Gastrocnemius medialis (tissue), 4 donors: ENCODE measurements around the gene NUP62. TPM values are rescaled to one million over a fixed set of nuclear protein-coding genes. Genes with fewer than 3 reads are reported as not detected.
A peak's percentile ranks its signal among the peaks of the same experiment; 100 is the strongest.

Source experiments
- ATAC-seq, 2 donors: fragments of 150-250 bp; one replicate each; pipeline ENCODE4 v1.9.1; 2016
- DNase-seq, 2 donors: peaks; one replicate each; pipeline ENCODE4 v3.0.0-alpha.2; 2019
- H3K27ac ChIP-seq, 4 donors: fragments of 200-600 bp; sonication (generic); 1 replicate in 1 of 4; 2 replicates in 3 of 4; pipeline ENCODE4 v1.5.1; 2016 to 2018; ENCODE audit warnings: mild to moderate bottlenecking in 2 of 4, moderate library complexity in 1 of 4
- H3K27me3 ChIP-seq, 3 donors: fragments of 200-600 bp; sonication (generic) in 2 of 3; 1 replicate in 1 of 3; 2 replicates in 2 of 3; pipeline versions ENCODE4 v1.5.1 to v1.6.0; 2016 to 2019; ENCODE audit warnings: mild to moderate bottlenecking in 1 of 3, moderate library complexity in 1 of 3
- H3K36me3 ChIP-seq, 2 donors: fragments of 200-600 bp; sonication (generic) in 1 of 2; one replicate each; pipeline ENCODE4 v1.5.1; 2017 to 2018
- H3K4me1 ChIP-seq, 2 donors: fragments of 200-600 bp; sonication (generic) in 1 of 2; one replicate each; pipeline ENCODE4 v1.5.1; 2016 to 2017; ENCODE audit warnings: mild to moderate bottlenecking in 2 of 2
- H3K4me3 ChIP-seq, 4 donors: fragments of 200-600 bp; sonication (generic) in 3 of 4; 1 replicate in 1 of 4; 2 replicates in 3 of 4; pipeline ENCODE4 v1.5.1; 2016 to 2019; ENCODE audit warnings: mild to moderate bottlenecking in 2 of 4
- H3K9me3 ChIP-seq, 3 donors: fragments of 200-600 bp; sonication (generic) in 2 of 3; 1 replicate in 1 of 3; 2 replicates in 2 of 3; pipeline ENCODE4 v1.5.1; 2016 to 2019
- POLR2A ChIP-seq, 2 donors: fragments of 450-650 bp; IDR thresholded peaks; one replicate each; pipeline ENCODE4 v1.6.1; 2017; ENCODE audit warnings: antibody characterized with exemption in 2 of 2, mild to moderate bottlenecking in 2 of 2, moderate library complexity in 2 of 2
- in situ Hi-C, 4 donors: fragments of 200-750 bp; cut with MboI; loops; one replicate each; pipeline versions ENCODE4 v1.15.0 to v1.8.0; 2017; ENCODE audit warnings: low sequenced_read_pairs in 4 of 4
- intact Hi-C: fragments of 100-400 bp; cut with DNase I; formaldehyde crosslinking; loops from one replicate; pipeline ENCODE4 v1.15.1; 2023; ENCODE audit warnings: low total_unique reads
- total RNA-seq, 4 donors: library from RNA; depleted of rRNA; stranded (reverse); fragments of >200 nt; gene quantifications; one replicate each; pipeline versions ENCODE4 v1.1.0 to v1.2.3, GENCODE V29; 2016
- TF ChIP-seq, protein P1 (sequence below), 5 experiments: fragments of 450-650 bp in 3 of 5; fragments of 200-600 bp in 2 of 5; sonication (generic) in 2 of 5; IDR thresholded peaks in 4 of 5; conservative IDR thresholded peaks in 1 of 5; 1 replicate in 4 of 5; 2 replicates in 1 of 5; pipeline ENCODE4 v1.5.1; 2016 to 2019; ENCODE audit warnings: antibody characterized with exemption in 5 of 5, mild to moderate bottlenecking in 3 of 5, moderate library complexity in 3 of 5

NUP62 gene
- total RNA-seq, 4 donors from 2014 or later, result 32.8 to 38.0 (median 36.3) TPM

DNA sequence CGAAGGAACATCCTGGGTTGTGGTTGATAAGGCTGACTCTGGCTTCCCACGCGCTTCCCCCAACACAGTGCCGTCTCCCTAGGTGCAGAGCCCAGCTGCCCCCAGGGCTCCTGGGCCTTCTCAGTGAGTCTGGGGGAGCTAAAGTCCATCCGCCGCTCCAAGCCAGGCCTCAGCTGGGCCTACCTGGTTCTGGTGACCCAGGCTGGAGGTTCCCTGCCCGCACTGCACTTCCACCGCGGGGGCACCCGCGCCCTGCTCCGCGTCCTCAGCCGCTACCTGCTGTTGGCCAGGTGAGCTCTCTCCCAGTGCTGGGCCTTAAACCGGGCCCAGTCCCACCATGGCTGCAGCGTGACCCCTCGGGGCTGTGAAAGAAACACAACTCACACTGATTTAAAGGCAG, 48.1 kb downstream of the NUP62 start:
- in situ Hi-C loops (no loop called here), intact Hi-C loops (no loop called here)
- Histone ChIP-seq H3K4me1 (peaks cover 7 to 16% of the 10 kb centered on the region in 2 donors), H3K36me3 (peaks cover 14 to 77% of the 10 kb centered on the region in 2 donors), H3K9me3 (no peaks in the 10 kb centered on the region), H3K4me3 (no peak overlapping the region), H3K27me3 (no peaks in the 10 kb centered on the region), H3K27ac (no peak overlapping the region)
- ATAC-seq (no peak), DNase-seq (no peak)
- TF ChIP-seq POLR2A (IDR thresholded peaks at IDR 0.05), result no peak
- TF ChIP-seq, protein P1, sequence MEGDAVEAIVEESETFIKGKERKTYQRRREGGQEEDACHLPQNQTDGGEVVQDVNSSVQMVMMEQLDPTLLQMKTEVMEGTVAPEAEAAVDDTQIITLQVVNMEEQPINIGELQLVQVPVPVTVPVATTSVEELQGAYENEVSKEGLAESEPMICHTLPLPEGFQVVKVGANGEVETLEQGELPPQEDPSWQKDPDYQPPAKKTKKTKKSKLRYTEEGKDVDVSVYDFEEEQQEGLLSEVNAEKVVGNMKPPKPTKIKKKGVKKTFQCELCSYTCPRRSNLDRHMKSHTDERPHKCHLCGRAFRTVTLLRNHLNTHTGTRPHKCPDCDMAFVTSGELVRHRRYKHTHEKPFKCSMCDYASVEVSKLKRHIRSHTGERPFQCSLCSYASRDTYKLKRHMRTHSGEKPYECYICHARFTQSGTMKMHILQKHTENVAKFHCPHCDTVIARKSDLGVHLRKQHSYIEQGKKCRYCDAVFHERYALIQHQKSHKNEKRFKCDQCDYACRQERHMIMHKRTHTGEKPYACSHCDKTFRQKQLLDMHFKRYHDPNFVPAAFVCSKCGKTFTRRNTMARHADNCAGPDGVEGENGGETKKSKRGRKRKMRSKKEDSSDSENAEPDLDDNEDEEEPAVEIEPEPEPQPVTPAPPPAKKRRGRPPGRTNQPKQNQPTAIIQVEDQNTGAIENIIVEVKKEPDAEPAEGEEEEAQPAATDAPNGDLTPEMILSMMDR (IDR thresholded peaks at IDR 0.05 in 4 of 5, conservative IDR thresholded peaks at IDR 0.05 in 1 of 5), result no peak

DNA sequence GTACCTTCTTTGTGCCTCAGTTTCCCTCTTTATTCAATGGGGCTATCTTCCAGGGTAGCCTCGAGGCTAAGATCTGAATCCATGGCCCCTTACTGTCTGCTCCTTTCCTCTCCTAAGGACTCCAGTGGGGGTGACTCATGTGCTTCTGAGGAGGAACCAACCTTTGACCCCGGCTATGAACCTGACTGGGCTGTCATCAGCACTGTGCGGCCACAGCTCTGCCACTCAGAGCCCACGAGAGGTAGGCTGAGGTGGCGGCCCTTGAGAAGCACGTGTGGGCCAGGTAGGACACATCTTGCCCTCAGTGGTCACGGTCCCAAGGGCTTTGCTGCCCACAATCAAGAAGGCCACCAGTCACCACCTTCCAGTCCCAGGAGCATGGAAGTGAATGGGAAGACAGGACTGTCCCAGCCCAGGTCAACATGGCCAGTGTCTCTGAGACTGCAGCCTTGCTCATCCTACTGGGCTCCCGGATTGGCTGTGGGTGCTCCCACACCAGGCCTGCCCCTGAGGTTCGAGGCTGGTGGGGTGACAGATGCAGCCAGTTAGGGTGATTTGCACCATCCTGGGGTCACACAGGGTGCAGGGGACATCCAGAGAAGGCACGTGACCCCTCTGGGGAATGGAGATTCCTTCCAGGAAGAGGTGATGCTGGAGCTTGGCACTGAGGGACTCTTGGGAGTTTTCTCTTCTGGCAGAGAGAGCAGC, 49.0 kb downstream of the NUP62 start:
- intact Hi-C loops, result no loop called here
- Histone ChIP-seq H3K27me3 (no peaks in the 10 kb centered on the region), H3K9me3 (no peaks in the 10 kb centered on the region), H3K27ac (no peak overlapping the region), H3K4me1 (peaks cover 14 to 20% of the 10 kb centered on the region in 2 donors), H3K36me3 (peaks cover 14 to 69% of the 10 kb centered on the region in 2 donors), H3K4me3 (no peak overlapping the region)
- no peak for TF ChIP-seq POLR2A (IDR thresholded peaks at IDR 0.05)
- TF ChIP-seq, protein P1 (IDR thresholded peaks at IDR 0.05 in 4 of 5, conservative IDR thresholded peaks at IDR 0.05 in 1 of 5), result no peak
- no peak for ATAC-seq
- DNase-seq, result no peak
- in situ Hi-C loops, result no loop called here

DNA sequence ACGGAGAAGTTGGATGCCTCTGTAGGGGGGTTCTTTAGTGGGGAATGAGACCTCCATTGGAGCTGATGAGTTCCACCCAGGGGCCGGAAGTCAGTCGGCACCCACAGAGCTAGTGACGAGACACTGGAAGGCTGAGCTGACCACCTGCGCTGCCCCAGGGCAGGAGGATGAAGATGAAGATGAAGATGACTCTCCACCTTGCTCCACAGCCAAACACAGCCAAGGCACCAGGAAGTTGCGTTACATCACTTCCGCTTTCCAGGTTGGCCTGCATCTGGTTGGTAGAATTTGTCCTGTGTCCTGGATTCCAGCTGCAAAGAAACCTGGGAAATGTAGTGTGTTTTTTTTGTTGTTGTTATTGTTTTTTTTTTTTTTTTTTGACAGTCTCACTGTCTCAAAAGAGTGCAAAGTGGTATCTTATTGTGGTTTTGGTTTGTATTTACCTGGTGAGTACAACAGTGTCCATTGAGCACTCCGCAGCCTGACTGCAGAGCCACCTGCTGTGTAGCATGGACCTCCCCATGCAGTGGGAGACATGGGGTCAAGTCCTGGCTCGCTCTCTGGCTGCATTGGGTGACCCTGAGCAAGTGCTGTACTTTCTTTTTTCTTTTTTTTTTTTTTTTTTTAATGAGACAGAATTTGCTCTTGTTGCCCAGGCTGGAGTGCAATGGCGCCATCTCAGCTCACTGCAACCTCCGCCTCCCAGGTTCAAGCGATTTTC, 49.9 kb downstream of the NUP62 start:
- Histone ChIP-seq H3K36me3 (peaks cover 14 to 64% of the 10 kb centered on the region in 2 donors), H3K27me3 (no peaks in the 10 kb centered on the region), H3K4me1 (peaks cover 23 to 29% of the 10 kb centered on the region in 2 donors), H3K27ac (peak overlapping the region in 3 of 4 donors; percentile 90 to 100 (median 99)), H3K4me3 (no peak overlapping the region), H3K9me3 (no peaks in the 10 kb centered on the region)
- in situ Hi-C loops (loop anchor here in 2 of 4 donors (10.0 kb wide), 1 partner anchor 65 kb away; the partner anchor contains the start of genes FUZ (in 2 of the 2) and MED25 (in 2 of the 2)), intact Hi-C loops (loop anchor here (5.0 to 10.0 kb wide), 4 partner anchors 323 to 1245 kb away; partner anchors contain the start of genes DBP, MYH14 and RPS11)
- TF ChIP-seq, protein P1 (IDR thresholded peaks at IDR 0.05 in 4 of 5, conservative IDR thresholded peaks at IDR 0.05 in 1 of 5), result no peak
- no peak for TF ChIP-seq POLR2A (IDR thresholded peaks at IDR 0.05)
- DNase-seq (peak in 1 of 2 donors; percentile 15), ATAC-seq (no peak)

DNA sequence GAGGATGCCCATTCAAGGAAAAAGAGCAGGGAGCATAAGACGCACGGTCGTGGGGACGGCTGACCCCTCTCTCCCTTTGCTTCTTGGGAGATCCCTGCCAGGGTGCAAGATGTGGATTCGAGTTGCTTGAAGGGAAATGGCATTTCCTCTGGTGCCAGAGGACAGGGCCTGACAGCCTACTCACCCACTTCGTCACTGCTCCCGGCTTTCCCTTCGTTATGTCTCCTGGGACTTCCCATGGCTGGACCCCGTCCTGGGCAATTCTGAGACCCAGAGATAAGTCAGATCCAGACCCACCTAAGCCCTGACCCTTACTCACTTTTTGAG, 50.6 kb downstream of the NUP62 start:
- Histone ChIP-seq H3K9me3 (no peaks in the 10 kb centered on the region), H3K27me3 (no peaks in the 10 kb centered on the region), H3K4me3 (peak overlapping the region in 3 of 4 donors; percentile 92 to 95 (median 92)), H3K27ac (peak overlapping the region; percentile 90 to 100 (median 99)), H3K36me3 (peaks cover 10 to 61% of the 10 kb centered on the region in 2 donors), H3K4me1 (peaks cover 30 to 35% of the 10 kb centered on the region in 2 donors)
- DNase-seq (no peak), ATAC-seq (no peak)
- intact Hi-C loops (loop anchor here (5.0 to 10.0 kb wide), 4 partner anchors 324 to 1244 kb away; partner anchors contain the start of genes DBP, MYH14 and RPS11), in situ Hi-C loops (loop anchor here in 2 of 4 donors (10.0 kb wide), 1 partner anchor 64 kb away; the partner anchor contains the start of genes FUZ (in 2 of the 2) and MED25 (in 2 of the 2))
- TF ChIP-seq POLR2A (IDR thresholded peaks at IDR 0.05), result no peak
